HepG2 (cell line): ENCODE measurements around the gene PDIA6. TPM values are rescaled to one million over a fixed set of nuclear protein-coding genes. Genes with fewer than 3 reads are reported as not detected.

Source experiments
- ATF4 ChIP-seq, 2 experiments: fragments of 450-650 bp in 1 of 2; sonication (generic) in 1 of 2; formaldehyde crosslinking; IDR thresholded peaks; 2 replicates each; pipeline versions ENCODE4 v1.5.0 to v1.8.0; 2020 to 2022; ENCODE audit warnings: mild to moderate bottlenecking in 1 of 2, missing genetic modification reagents in 1 of 2
- CBFB ChIP-seq: sonication (generic); formaldehyde crosslinking; IDR thresholded peaks from 2 replicates; pipeline ENCODE4 v1.4.0; 2020; ENCODE audit warnings: missing genetic modification reagents
- ELF4 ChIP-seq: sonication (generic); formaldehyde crosslinking; IDR thresholded peaks from 2 replicates; pipeline ENCODE4 v1.5.0; 2020; ENCODE audit warnings: missing genetic modification reagents, mild to moderate bottlenecking, moderate library complexity, borderline replicate concordance
- HINFP ChIP-seq: sonication (generic); formaldehyde crosslinking; IDR thresholded peaks from 2 replicates; pipeline ENCODE4 v1.4.0; 2020; ENCODE audit warnings: low read depth, mild to moderate bottlenecking, missing genetic modification reagents
- HNF4A ChIP-seq: sonication (generic); formaldehyde crosslinking; IDR thresholded peaks from 2 replicates; pipeline ENCODE4 v1.4.0; 2020; ENCODE audit warnings: missing genetic modification reagents
- HNRNPLL ChIP-seq: fragments of 200-400 bp; formaldehyde crosslinking; IDR thresholded peaks from 2 replicates; pipeline ENCODE4 v1.6.1; 2017; ENCODE audit warnings: mild to moderate bottlenecking, low read depth, low read length; ENCODE audit not compliant: poor library complexity, severe bottlenecking
- KLF6 ChIP-seq: IDR thresholded peaks from 2 replicates; pipeline ENCODE4 v1.8.0; 2016; ENCODE audit warnings: missing biosample characterization, missing genetic modification reagents
- PAXIP1 ChIP-seq: sonication (generic); formaldehyde crosslinking; conservative IDR thresholded peaks from 2 replicates; pipeline ENCODE4 v1.4.0; 2020; ENCODE audit warnings: mild to moderate bottlenecking, missing genetic modification reagents, moderate library complexity
- RFXAP ChIP-seq: sonication (generic); formaldehyde crosslinking; IDR thresholded peaks from 2 replicates; pipeline ENCODE4 v1.4.0; 2020; ENCODE audit warnings: missing genetic modification reagents, borderline replicate concordance
- SAP130 ChIP-seq: IDR thresholded peaks from 2 replicates; pipeline ENCODE4 v1.6.1; 2016; ENCODE audit warnings: low read depth
- TAF1 ChIP-seq: sonication (generic); formaldehyde crosslinking; IDR thresholded peaks from 2 replicates; pipeline ENCODE4 v1.4.0; 2020; ENCODE audit warnings: missing genetic modification reagents
- TFDP1 ChIP-seq: IDR thresholded peaks from 2 replicates; pipeline ENCODE4 v1.6.1; 2016; ENCODE audit warnings: missing compliant biosample characterization, missing genetic modification reagents, borderline replicate concordance
- ZNF335 ChIP-seq: sonication (generic); formaldehyde crosslinking; IDR thresholded peaks from 2 replicates; pipeline ENCODE4 v1.4.0; 2020; ENCODE audit warnings: missing genetic modification reagents
- ZNF362 ChIP-seq: sonication (generic); formaldehyde crosslinking; IDR thresholded peaks from 2 replicates; pipeline ENCODE4 v1.4.0; 2020; ENCODE audit warnings: missing genetic modification reagents, mild to moderate bottlenecking, borderline replicate concordance
- ZNF367 ChIP-seq: sonication (generic); formaldehyde crosslinking; IDR thresholded peaks from 2 replicates; pipeline ENCODE4 v1.4.0; 2020; ENCODE audit warnings: missing genetic modification reagents, borderline replicate concordance
- ZNF574 ChIP-seq: sonication (generic); formaldehyde crosslinking; IDR thresholded peaks from 2 replicates; pipeline ENCODE4 v1.4.0; 2020; ENCODE audit warnings: missing genetic modification reagents
- polyA plus RNA-seq, 8 experiments: library from polyadenylated mRNA; depleted of rRNA in 3 of 8; stranded (reverse) in 7 of 8; unstranded in 1 of 8; fragments of >200 nt; fragmentation: Illumina TruSeq in 4 of 8; extraction: Trizol in 4 of 8; gene quantifications; 2 replicates each; pipeline versions ENCODE4 v1.2.1 to v1.2.3, GENCODE V29; 2011 to 2016; ENCODE audit warnings: low read depth in 4 of 8, missing spikeins in 1 of 8, mixed read lengths in 1 of 8; ENCODE audit not compliant: insufficient read depth in 1 of 8
- total RNA-seq, 5 experiments: library from RNA; depleted of rRNA; stranded (reverse); fragments of >200 nt; fragmentation: Illumina TruSeq; extraction: Trizol; gene quantifications; 2 replicates each; pipeline ENCODE4 v1.2.3, GENCODE V29; 2016; ENCODE audit warnings: low read depth in 1 of 5

Gene PDIA6
- total and polyA plus RNA-seq, 2 of the 13 experiments (the other 11 are each of a cell fraction or from before 2014, with no cell fraction given) = 586 to 642 TPM

- TF ChIP-seq PAXIP1 = no peak
- no peak for TF ChIP-seq HNRNPLL
- TF ChIP-seq ZNF335 (CRISPR knock-in tag) = no peak
- peak; percentile 72; the same call in 1 of the 2 replicates for TF ChIP-seq TAF1 (CRISPR knock-in tag)
- TF ChIP-seq ZNF367 (CRISPR knock-in tag) = no peak; the same call in 1 of the 2 replicates
- peak; percentile 53; the same call in 1 of the 2 replicates for TF ChIP-seq KLF6 (CRISPR knock-in tag)
- peak; percentile 39; the same call in 1 of the 2 replicates for TF ChIP-seq CBFB (CRISPR knock-in tag)
- TF ChIP-seq HNF4A (CRISPR knock-in tag) = no peak
- no peak for TF ChIP-seq ELF4 (CRISPR knock-in tag)
- TF ChIP-seq ATF4 (CRISPR knock-in tag; IDR thresholded peaks at IDR 0.05) = peak in 1 of 2 experiments; percentile 28; a peak in 1 of 4 replicates
- peak; percentile 98 for TF ChIP-seq ZNF362 (CRISPR knock-in tag)
- TF ChIP-seq RFXAP (CRISPR knock-in tag) = peak; percentile 76; the same call in 1 of the 2 replicates
- TF ChIP-seq ZNF574 (CRISPR knock-in tag) = peak; percentile 84
- peak; percentile 88 for TF ChIP-seq SAP130 (CRISPR knock-in tag)
- TF ChIP-seq HINFP = peak; percentile 64; the same call in 1 of the 2 replicates
- peak; percentile 75; the same call in 1 of the 2 replicates for TF ChIP-seq TFDP1
Measured at GRCh38 chr2:10812362-10813162, at the start of gene PDIA6 (continued).
